NB4 (cell line): Measurements from ENCODE around the gene RAP1GAP2.

Experiments
- CTCF ChIP-seq: IDR thresholded peaks from one replicate; pipeline ENCODE4 v1.5.1; 2012; ENCODE audit warnings: low read depth, low read length
- MAX ChIP-seq: IDR thresholded peaks from 2 replicates; pipeline ENCODE4 v1.6.1; 2011; ENCODE audit warnings: low read depth, low read length
- POLR2A ChIP-seq: IDR thresholded peaks from 2 replicates; pipeline ENCODE4 v1.6.1; 2011; ENCODE audit warnings: mild to moderate bottlenecking; ENCODE audit not compliant: insufficient read length; ENCODE audit errors: extremely low read depth

GRCh38 chr17:2758870-2759269, 37.4 kb upstream of the RAP1GAP2 start:
- TF ChIP-seq CTCF (no peak), POLR2A (no peak), MAX (no peak)
